NCI-H1048 (cell line): Measurements from ENCODE around the gene MAD1L1.
A peak's percentile ranks its signal among the peaks of the same experiment; 100 is the strongest.
"Not testable (repeated sequence)": the region's sequence is repeated elsewhere in the genome, so short reads cannot be mapped to it uniquely, and the experiment has no call there.

Experiments used
- DNase-seq: peaks from one replicate; lab custom pipeline; 2025; lab: John Stamatoyannopoulos, UW

Gene MAD1L1

DNA sequence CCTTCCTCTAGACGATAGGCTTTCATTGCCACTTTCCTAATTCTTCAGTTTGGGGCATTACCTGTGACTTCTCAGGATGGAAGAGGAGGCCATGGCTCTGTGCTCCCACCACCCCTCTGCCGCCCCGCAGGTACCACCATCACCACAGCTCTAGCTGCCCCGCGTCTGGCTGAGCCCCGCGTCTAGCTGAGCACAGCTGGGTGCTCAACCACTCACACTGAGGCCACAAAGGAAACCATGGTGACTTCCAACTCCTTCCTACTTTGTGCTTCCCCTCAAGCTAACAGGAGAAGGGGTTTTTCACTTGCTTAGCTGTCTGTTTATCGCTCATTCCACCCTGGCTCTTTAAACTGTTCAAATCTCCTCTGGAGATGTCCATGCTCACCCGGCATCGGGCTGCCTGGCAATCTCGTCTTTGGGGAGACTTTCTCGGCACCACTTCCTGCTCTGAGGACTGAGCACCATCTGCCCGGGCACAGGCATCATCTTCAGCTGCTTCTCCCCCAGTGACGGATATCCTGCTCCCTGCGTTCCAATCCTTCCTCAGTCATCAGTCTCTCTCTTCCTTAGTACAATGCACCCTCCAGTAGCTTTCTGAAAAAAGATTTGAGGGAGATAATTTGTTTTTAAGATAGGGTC is 59.4 kb downstream of the MAD1L1 start:
- no peak for DNase-seq

DNA sequence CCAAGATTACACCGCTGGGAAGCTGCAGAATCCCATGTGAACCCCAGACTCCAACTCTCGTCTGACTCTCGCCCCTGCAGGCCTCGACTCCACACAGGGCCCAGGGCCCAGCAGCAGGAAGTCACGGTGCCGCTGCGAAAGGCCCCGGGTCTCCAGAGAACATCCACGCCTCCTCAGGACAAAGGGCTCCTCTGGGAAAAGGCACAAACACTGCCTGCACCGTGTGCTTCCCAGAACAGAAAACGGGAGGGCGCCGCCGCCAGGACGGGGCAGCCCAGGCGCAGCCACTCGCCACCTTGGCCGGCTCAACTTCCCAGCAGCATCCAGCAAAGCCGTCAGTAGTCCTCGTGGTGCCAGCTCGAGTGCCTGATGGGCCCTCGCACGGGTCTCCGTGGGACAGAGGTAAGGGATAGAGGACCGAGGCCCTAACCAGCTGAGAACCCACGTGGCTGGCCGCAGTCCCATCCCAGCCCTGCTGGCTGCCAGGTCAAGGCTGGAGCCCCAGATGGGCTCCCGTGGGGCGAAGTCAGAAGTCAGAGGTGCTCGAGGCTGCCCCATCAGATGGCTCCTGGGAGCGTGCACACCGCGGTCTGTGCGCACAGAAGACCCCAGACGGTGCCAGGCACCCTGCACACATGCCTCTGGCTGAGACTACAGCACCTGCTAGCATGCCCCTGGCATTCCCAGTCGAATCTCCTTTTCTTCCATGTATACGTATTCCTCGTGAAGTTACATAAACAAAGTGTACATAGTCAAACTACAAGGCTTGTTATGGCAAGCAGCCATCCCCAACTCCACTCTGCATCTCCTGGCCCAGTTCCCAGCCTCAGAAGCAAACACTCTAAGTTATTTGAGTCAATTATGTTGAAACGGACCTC is 60.2 kb downstream of the MAD1L1 start:
- DNase-seq, result peak; percentile 19

DNA sequence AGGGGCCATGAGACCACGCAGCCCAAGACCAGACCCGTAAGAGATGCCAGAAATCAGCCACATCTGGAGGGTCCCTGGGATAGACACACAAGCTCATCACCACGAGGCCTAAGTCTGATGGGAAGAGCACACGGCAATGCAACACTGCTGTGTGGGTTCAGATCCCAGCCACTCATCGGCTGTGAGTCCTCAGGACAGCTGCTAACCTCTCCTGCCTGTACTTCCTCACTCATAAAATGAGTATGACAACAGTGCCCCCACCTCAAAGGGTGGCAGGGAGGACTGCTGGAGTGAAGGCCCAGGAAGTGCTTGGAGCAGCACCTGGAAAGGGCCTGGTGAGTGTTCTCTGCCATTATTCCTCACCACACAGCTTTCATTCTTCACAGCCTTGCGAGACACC is 60.9 kb downstream of the MAD1L1 start:
- DNase-seq, result no peak

DNA sequence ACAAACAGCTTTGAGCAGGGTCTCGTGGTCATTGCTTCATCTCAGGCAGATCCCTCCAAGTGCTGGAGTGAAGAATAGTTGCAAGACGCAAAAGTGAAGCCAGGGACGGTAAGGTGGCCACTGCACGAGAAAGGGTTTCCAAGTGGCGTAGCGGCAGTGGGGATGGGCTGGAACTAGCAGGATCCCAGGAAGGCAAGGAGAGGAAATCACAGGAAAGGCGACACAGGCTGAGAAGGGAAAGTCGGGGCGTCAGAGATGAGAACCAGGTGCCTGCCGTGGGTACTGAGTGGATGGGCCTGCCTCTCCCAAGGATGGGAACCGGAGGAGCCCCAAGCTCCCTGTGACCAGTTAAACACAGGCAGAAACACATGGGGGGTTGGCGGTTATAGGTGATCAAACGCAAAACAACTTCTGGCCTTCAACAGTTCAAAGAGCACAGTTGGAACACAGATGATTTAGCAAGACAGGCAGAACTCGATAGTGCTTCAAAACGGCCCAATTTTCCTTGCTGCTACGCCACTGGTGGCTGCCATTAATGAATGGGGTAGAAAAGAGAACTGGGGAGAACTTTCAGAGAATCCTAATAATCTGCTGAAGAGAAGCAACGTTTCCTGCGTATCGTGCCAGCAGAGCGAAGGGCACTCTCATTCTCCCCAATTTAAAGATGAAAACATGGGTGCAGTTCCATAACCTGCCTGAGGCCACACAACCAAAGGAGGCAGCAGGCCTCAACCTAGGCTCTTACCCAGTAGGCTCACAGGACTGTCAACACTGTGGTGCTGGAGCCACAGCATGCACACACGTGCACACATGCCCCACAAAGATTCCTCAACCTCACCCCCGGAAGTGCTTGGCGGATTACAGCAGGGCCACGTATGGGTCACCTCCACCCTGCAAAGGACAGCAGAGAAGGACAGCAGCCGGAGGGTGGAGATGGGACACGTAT is 61.9 kb downstream of the MAD1L1 start:
- no peak for DNase-seq

DNA sequence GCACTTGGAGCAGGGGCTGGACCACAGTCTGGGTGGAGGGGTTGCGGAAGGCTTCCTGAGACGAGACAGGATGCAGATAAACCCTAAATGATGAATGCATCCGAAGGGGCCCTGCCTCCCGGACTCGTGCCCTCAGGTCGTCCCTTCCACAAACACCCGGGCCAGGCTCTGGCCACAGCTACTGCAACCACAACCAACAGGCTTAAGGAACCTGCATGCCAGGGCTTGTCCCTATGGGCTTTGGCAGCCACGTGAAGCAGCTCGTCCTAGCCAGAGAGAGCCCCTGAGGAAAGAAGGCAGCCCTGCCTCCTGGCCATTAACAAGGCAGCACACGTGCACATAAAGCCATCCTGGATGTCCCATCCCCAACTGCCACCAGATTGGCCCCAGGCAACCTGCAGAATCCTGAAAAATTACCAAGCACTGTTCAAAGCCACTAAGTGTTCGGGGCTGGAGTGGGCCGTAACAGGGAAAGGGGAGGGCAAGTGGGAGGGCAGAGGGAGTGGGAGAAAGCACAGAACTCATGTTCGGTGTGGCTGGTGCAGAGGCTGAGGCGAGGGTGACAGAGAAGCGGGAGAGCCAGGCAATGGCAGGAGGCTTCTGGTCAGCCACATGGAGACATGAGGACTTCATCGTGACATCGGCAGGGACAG is 62.7 kb downstream of the MAD1L1 start:
- DNase-seq, result no peak

DNA sequence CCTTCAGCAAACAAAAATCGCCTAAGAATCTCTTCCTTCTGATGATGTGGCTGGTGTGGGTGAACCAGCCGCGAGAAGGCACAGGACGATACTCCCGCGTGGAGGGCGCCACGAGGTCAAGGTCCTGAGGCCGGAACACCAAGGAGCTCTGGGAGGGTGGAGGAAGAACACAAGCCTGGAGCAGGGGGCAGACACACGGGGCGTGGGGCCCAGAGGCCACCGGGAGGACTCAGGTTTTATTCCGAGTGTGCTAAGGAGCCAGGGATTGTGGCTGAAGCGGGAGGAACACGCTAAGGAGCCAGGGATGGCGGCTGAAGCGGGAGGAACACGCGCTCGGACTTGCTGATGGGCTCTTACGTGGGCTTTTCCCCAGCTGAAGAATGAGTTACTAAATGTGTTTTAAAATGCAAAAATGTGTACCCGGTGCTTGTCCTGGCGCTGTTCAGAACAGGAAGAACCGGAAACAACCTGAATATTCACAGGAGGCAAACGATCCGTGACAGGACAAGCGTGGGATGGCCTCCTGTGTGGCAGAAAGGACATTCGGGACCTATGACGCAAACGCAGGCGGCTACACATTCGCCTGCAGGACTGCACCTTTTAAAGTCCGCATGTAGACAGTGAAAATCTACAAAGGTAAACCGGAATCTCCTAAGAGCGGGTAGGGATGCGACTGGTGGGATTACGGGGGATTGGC is 64.0 kb downstream of the MAD1L1 start:
- no peak for DNase-seq

DNA sequence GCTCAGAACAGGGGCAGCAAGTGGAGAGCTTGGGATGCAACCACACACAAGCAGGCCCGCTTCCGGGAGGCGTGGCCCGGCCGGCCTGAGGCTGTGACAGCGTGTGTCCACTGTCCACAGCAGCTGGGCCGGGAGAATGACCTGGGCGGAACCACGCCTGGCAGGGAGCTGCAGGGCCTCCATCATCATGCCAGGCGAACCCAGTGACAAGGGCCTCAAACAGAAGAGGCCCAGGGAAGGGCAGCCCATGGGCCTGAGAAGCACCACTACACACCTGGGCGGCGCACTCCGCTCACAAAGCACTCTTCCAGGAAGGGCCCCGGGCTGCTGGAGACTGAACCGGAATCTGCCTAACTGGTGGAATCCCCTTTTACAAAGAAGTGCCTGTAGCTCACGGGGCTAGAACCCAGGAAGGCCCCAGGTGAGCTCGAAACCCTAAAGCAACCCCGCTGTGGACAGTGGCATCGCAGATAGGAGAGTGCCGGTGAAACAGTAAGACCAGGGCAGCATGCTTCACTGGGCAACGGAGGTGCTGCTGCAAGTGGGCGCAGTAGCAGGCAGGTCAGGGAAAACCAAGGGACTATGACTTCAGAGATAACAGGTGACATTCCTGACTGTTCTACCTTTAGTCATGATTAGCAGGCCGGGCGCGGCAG is 66.0 kb downstream of the MAD1L1 start:
- no peak for DNase-seq

DNA sequence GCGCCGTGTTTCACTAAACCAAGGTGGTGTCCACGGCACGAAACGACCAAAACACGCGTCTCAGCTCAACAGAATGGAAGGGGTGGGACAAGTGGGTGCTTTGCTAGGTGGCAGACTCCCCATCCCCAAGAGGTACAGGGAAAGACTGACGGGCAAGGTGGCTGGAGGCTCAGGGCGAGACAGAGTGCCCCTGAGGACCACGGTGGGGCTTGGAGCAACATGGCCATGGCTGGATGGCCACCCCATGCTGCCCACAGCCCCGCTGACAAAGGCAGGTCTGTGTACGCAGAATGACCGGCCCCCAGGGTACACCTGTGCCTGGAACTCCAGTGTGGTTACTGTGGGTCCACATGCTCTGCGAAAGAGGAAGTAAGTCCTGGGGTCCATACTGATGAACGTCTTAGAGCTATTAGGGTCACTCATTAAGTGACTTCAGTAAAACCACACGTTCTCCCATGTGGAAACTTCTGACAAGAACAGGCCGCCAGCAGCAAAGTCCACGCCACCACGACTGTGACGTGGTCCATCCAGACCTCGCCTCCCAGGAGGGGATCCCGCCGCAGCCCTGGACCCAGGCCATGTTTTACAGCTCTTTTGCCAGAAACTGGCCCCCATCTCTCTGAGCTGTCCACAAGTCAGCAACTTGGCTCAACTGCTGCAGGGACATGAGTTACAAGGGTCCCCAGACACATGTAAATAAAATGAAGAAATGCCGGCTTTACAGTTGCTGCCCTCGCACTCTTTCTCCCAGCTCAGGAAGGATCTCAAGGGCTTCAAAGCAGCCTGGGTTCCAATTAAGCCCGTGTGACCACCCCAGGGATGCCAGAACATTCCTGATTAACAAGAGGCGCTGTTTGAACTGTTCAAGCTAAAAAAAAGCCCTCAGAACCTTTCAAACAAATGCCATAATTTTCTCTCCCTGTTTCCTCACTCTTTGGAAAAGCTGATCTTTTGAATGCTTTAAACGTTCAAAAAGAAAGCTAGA is 66.8 kb downstream of the MAD1L1 start:
- no peak for DNase-seq

DNA sequence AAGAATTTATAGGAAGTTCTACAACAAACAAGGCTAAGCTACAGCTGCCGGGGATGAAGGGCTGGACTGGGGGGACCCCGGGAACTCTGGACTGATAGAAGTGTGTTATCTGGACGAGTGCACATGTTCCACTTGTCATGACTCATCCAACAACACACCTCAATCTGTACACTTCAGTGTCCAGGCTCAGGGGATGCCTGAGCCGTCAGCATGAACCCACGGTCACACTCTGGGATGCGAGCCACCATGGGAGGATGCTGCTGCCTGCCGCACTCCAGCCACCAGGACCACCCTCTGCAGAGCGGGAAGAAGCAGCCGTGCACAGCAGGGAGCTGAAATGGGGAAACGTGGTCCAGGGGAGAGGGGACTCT is 67.5 kb downstream of the MAD1L1 start:
- DNase-seq, result no peak

DNA sequence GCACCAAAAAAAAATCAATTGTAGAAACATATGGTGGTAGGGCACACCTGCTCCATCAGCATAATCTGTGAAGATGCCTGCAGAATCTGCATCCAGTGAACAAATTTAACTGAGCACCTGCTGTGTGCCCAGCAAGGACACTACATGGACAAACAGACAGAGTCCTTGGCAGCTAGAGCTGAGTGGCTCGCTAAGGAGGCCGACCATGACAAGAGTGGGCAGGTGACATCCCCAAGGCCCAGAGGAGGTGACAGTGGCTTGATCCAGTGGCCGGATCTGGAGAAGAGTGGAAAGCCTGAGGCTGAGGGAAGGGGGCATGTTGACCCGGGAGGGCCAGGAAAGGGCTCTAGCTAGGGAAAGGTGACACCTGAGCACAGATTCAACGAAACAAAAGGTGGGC is 68.1 kb downstream of the MAD1L1 start:
- DNase-seq, result no peak

DNA sequence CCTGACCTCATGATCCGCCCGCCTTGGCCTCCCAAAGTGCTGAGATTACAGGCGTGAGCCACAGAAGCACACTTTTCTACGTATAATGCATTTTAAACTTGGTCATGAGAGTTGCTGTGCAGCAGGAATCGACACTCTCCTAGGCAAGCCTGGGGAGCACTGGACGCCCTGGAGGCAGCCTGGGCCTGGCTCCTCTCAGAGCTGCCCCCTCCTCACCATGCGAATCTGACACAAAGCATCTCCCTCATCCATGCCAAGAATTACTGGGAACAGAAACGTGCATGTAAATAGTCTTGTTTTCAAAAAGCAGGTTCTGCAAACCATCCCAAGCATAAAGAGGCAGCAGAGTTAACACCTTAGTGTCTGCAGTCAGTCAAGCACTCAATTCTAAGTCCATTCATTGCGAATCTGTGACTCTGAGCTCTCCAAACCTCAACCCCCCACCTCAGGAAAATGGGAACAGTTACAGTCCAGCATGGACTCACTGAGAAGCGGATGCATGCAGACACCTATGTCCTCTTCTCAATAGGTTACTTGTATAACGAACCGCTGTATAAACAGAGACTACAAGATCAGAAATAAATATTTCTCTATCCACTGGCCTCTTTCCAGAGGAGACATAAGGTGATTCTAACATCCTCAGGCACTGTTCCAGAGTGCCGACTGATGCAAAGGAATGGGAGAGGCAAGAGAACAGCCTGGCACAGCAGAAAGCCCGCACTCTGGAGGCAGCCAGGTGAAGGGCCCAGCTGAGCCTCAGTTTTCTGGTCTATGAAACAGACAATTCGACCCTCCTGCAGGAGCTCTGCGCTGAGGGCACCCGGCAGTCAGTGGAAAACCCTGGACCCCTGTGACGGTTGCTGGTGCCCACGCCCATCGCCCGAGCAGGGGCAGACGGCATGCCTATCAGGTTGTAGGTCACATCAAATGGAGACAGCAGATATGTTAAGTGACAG is 68.9 kb downstream of the MAD1L1 start:
- no peak for DNase-seq

DNA sequence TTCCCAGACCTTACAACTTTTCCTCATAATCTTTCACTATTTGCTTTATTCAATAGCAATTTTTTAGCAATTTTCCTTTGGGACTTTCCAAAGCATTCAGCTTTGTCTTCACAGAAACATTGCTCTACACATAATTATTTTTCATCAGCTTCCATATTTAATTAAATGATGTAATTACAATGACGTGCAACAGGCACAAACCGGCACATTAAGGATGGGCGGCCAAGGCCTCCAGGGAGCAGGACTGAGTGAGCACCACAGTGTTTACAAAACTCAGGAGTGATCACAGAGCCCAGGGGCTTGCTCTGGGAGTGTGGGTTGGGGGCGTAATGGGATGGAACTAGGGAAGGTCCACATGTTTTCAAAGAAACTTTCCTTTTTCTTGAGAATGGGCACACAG is 69.8 kb downstream of the MAD1L1 start:
- DNase-seq, result no peak

DNA sequence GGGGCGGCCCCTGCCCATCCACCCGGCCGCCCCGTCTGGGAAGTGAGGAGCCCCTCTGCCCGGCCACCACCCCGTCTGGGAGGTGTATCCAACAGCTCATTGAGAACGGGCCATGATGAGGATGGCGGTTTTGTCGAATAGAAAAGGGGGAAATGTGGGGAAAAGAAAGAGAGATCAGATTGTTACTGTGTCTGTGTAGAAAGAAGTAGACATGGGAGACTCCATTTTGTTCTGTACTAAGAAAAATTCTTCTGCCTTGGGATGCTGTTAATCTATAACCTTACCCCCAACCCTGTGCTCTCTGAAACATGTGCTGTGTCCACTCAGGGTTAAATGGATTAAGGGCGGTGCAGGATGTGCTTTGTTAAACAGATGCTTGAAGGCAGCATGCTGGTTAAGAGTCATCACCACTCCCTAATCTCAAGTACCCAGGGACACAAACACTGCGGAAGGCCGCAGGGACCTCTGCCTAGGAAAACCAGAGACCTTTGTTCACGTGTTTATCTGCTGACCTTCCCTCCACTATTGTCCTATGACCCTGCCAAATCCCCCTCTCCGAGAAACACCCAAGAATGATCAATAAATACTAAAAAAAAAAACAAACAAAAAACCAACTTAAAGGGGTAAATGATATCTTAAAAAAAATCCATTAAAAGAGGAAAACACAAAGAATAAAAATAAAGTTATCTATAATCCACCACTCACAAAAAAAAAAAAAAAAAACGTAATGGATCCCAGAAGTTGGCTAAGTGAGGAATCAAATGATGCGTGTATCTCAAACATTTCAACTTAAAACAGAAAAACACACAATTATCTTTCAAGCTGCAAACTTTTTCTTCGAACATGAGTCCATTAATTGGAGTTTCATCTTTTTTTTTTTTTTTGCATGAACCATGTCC is 70.5 kb downstream of the MAD1L1 start:
- not testable (repeated sequence) for DNase-seq

DNA sequence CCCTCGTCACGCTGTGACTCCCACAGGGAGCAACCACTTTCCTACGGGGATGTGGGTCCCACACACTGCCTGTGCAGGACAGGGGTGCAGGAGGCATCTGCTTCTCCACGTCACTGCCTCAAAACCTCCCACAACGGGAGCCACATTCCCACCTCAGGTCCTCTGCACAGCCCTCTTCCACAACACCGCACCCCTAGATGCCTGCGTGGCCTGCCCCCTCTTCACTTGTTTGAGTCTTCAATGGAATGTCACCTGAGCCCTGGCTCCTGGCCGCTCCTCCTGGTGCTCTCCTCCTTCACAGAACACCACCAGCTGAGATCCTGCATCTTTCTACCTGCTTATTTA is 73.6 kb downstream of the MAD1L1 start:
- DNase-seq, result no peak

DNA sequence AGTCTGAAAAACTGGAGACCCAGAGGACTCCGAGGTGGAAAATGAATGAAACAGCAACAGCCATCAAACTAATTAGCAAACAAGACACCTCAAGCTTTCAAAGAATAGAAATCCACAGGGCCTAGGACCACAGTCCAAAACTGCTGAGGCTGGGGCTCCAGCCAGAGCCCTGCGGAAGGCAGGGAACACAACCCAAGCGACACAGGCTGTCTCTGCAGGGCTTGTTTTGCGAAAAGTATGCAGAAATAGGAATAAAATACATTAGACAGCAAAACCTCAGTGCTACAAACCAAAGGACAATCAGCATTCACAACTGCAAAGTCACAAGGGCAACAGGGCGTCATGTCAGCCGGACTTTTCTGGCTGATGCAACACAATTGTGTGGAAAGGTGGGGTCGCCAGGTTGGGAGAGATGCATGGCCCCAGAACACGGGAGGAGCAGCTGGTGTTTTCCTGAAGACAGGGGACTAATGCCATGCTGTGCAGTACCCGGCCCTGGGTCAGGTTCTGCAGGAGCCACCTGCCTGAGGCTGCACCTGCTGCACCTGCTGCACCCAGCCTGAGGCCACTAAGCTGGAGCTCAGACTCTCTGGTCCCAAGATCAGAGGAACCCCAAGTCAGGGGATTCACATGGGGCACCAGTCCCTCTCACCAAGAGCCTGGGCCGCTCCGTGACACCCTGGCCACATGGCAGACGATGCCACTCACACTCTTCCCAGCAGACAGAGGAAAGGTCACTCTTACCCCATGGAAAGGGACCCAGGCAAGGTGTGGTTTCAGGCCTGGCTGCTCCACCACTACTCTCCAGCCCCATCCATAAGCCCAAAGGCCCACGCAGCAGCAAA is 74.2 kb downstream of the MAD1L1 start:
- no peak for DNase-seq

DNA sequence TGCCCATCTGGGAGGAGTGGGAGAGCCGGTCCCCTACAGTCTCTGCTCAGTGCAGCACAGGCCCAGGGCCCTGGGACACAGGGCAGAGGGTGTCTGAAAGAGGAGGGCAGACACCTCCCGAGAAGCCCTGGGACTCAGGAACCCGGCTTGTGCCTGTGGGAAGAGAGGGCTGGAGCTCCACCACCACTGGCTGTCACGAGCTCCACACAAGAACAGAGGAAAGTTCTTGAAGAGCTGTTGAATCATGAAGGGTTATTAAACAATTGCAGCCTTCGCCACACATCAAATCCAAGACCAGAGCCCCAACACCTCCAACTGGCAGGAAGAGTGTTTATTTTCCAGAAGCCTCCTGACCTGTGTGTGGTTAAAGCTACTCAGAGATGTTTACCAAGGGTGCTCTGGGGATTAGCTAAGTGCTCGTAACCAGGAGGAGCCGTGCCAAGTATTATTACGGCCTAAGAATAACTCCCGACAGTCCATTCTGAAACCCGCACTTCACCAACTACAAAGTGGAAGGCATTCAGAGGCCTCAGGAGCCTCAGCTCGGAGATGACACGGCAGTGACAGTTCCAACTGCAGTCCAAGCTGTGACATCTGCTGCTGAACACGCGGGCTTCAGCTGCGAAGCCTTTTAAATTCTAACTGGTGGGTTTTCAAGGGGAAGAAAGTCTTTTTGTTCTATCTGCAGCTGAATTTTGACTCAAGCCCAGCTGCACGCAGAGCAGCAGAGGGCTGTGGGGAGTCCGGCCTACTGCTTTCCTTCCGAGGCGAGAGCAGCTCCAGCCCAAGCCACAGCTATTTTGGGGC is 75.1 kb downstream of the MAD1L1 start:
- DNase-seq, result no peak
